Umbilical cord (tissue), 2 donors: ENCODE results near the gene ZNF408. TPM values are rescaled to one million over a fixed set of nuclear protein-coding genes. Genes with fewer than 3 reads are reported as not detected.

ENCODE experiments used
- DNase-seq: peaks from one replicate; pipeline ENCODE4 v3.0.0-alpha.2; 2015; ENCODE audit warnings: low spot score
- total RNA-seq: library from RNA; depleted of rRNA; stranded (reverse); fragments of >200 nt; gene quantifications from one replicate; pipeline ENCODE4 v1.2.3, GENCODE V29; 2014; ENCODE audit warnings: low replicate concordance; ENCODE audit not compliant: insufficient read depth

ZNF408 gene
- total RNA-seq, 1 donor from 2014 or later = 4.1 TPM

GRCh38 chr11:46675949-46676348, 24.9 kb upstream of the ZNF408 start:
- DNase-seq = no peak

GRCh38 chr11:46676436-46677158, 24.2 kb upstream of the ZNF408 start:
- no peak for DNase-seq

GRCh38 chr11:46677169-46677568, 23.7 kb upstream of the ZNF408 start:
- no peak for DNase-seq

- DNase-seq = no peak
These were observed 22.7 kb upstream of the ZNF408 start for GRCh38 chr11:46677991-46678740.

GRCh38 chr11:46678741-46679130, 22.1 kb upstream of the ZNF408 start:
- no peak for DNase-seq

GRCh38 chr11:46679241-46680163, 21.3 kb upstream of the ZNF408 start:
- no peak for DNase-seq

GRCh38 chr11:46680164-46680760, 20.6 kb upstream of the ZNF408 start:
- no peak for DNase-seq

- no peak for DNase-seq
These were observed 20.0 kb upstream of the ZNF408 start for GRCh38 chr11:46680815-46681214.

- DNase-seq = no peak
These were observed 19.0 kb upstream of the ZNF408 start for GRCh38 chr11:46681814-46682213.

GRCh38 chr11:46682773-46683752, 17.8 kb upstream of the ZNF408 start:
- no peak for DNase-seq

- DNase-seq = peak; percentile 33
These were observed 16.5 kb upstream of the ZNF408 start for GRCh38 chr11:46684367-46684766.

GRCh38 chr11:46686886-46687795, 13.7 kb upstream of the ZNF408 start:
- DNase-seq = no peak

GRCh38 chr11:46690702-46691101, 10.1 kb upstream of the ZNF408 start:
- DNase-seq = no peak

GRCh38 chr11:46692450-46692849, 8.4 kb upstream of the ZNF408 start:
- no peak for DNase-seq

GRCh38 chr11:46693597-46694012, 7.2 kb upstream of the ZNF408 start:
- DNase-seq = peak; percentile 54

- no peak for DNase-seq
These were observed 6.8 kb upstream of the ZNF408 start for GRCh38 chr11:46694072-46694471.

- no peak for DNase-seq
These were observed 6.2 kb upstream of the ZNF408 start for GRCh38 chr11:46694607-46695006.

- DNase-seq = no peak
These were observed 5.3 kb upstream of the ZNF408 start for GRCh38 chr11:46695345-46696211.
